UCSD-AML1 (cell line): ENCODE results near the gene EYA4.

Experiments
- DNase-seq: peaks from one replicate; lab custom pipeline; 2025; ENCODE audit not compliant: unreplicated experiment; lab: John Stamatoyannopoulos, UW

EYA4 gene

GRCh38 chr6:133288662-133289061 is 47.5 kb downstream of the EYA4 start:
- DNase-seq, result no peak

- DNase-seq, result no peak
These were observed 48.7 kb downstream of the EYA4 start for GRCh38 chr6:133289733-133290306.

GRCh38 chr6:133290930-133291329 is 49.8 kb downstream of the EYA4 start:
- no peak for DNase-seq

GRCh38 chr6:133291671-133292070 is 50.5 kb downstream of the EYA4 start:
- DNase-seq, result no peak

- no peak for DNase-seq
These were observed 56.5 kb downstream of the EYA4 start for GRCh38 chr6:133297657-133298056.

GRCh38 chr6:133298335-133298734 is 57.2 kb downstream of the EYA4 start:
- no peak for DNase-seq

- no peak for DNase-seq
These were observed 57.6 kb downstream of the EYA4 start for GRCh38 chr6:133298801-133299200.

GRCh38 chr6:133300896-133301295 is 59.7 kb downstream of the EYA4 start:
- DNase-seq, result no peak

GRCh38 chr6:133301835-133302234 is 60.7 kb downstream of the EYA4 start:
- DNase-seq, result no peak

- no peak for DNase-seq
These were observed 65.8 kb downstream of the EYA4 start for GRCh38 chr6:133306931-133307330.

GRCh38 chr6:133309579-133309978 is 68.4 kb downstream of the EYA4 start:
- DNase-seq, result no peak

- no peak for DNase-seq
These were observed 70.8 kb downstream of the EYA4 start for GRCh38 chr6:133312006-133312405.

- no peak for DNase-seq
These were observed 71.9 kb downstream of the EYA4 start for GRCh38 chr6:133313068-133313467.

GRCh38 chr6:133314947-133315346 is 73.8 kb downstream of the EYA4 start:
- no peak for DNase-seq

GRCh38 chr6:133315811-133316210 is 74.7 kb downstream of the EYA4 start:
- no peak for DNase-seq

- DNase-seq, result no peak
These were observed 76.5 kb downstream of the EYA4 start for GRCh38 chr6:133317704-133318103.

- DNase-seq, result no peak
These were observed 85.4 kb downstream of the EYA4 start for GRCh38 chr6:133326584-133326983.

- DNase-seq, result no peak
These were observed 92.7 kb downstream of the EYA4 start for GRCh38 chr6:133333852-133334251.

GRCh38 chr6:133337308-133337707 is 96.2 kb downstream of the EYA4 start:
- no peak for DNase-seq

- no peak for DNase-seq
These were observed 98.6 kb downstream of the EYA4 start for GRCh38 chr6:133339543-133340384.

GRCh38 chr6:133340557-133340956 is 99.4 kb downstream of the EYA4 start:
- no peak for DNase-seq

- no peak for DNase-seq
These were observed 100.5 kb downstream of the EYA4 start for GRCh38 chr6:133341607-133342158.
